Ureter (tissue), 1 donor: ENCODE measurements around the gene ABCD4. TPM values are rescaled to one million over a fixed set of nuclear protein-coding genes. Genes with fewer than 3 reads are reported as not detected.
"Not testable (repeated sequence)": the region's sequence is repeated elsewhere in the genome, so short reads cannot be mapped to it uniquely, and the experiment has no call there.

Experiments used
- DNase-seq: peaks from one replicate; pipeline ENCODE4 v3.0.0-alpha.2; 2020; ENCODE audit warnings: low spot score
- total RNA-seq: library from RNA; stranded (reverse); gene quantifications from one replicate; pipeline ENCODE4 v1.2.4, GENCODE V29; 2023
- donor health status: DM: yes; HTN: yes; CAD: no.

ABCD4 gene
- total RNA-seq, 1 donor from 2014 or later, result 65.3 TPM

- no peak for DNase-seq
These were observed 544 bp downstream of the ABCD4 start for GRCh38 chr14:74302152-74302628.

- no peak for DNase-seq
These were observed 1.1 kb downstream of the ABCD4 start for GRCh38 chr14:74301594-74302151.

- DNase-seq, result no peak
These were observed 3.6 kb downstream of the ABCD4 start for GRCh38 chr14:74299061-74299545.

GRCh38 chr14:74297986-74298385 lies 4.7 kb downstream of the ABCD4 start:
- DNase-seq, result no peak

- no peak for DNase-seq
These were observed 6.7 kb downstream of the ABCD4 start for GRCh38 chr14:74296037-74296467.

GRCh38 chr14:74293606-74294005 lies 9.1 kb downstream of the ABCD4 start:
- DNase-seq, result no peak

GRCh38 chr14:74292061-74292460 lies 10.7 kb downstream of the ABCD4 start:
- no peak for DNase-seq

- no peak for DNase-seq
These were observed 12.3 kb downstream of the ABCD4 start for GRCh38 chr14:74290415-74290814.

- DNase-seq, result no peak
These were observed 12.9 kb downstream of the ABCD4 start for GRCh38 chr14:74289801-74290200.

- DNase-seq, result no peak
These were observed 16.0 kb downstream of the ABCD4 start for GRCh38 chr14:74286736-74287135.

- DNase-seq, result no peak
These were observed 21.7 kb downstream of the ABCD4 start for GRCh38 chr14:74281069-74281468.

GRCh38 chr14:74278080-74278479 lies 24.7 kb downstream of the ABCD4 start:
- no peak for DNase-seq

GRCh38 chr14:74275241-74275841 lies 27.4 kb downstream of the ABCD4 start:
- peak; percentile 67 for DNase-seq

- no peak for DNase-seq
These were observed 31.4 kb downstream of the ABCD4 start for GRCh38 chr14:74271365-74271764.

- not testable (repeated sequence) for DNase-seq
These were observed 32.2 kb downstream of the ABCD4 start for GRCh38 chr14:74270382-74271177.

GRCh38 chr14:74267588-74267987 lies 35.1 kb downstream of the ABCD4 start:
- no peak for DNase-seq

- no peak for DNase-seq
These were observed 37.3 kb downstream of the ABCD4 start for GRCh38 chr14:74265301-74265965.

- DNase-seq, result no peak
These were observed 38.8 kb downstream of the ABCD4 start for GRCh38 chr14:74263921-74264320.

- DNase-seq, result no peak
These were observed 39.6 kb downstream of the ABCD4 start for GRCh38 chr14:74263181-74263580.

- DNase-seq, result no peak
These were observed 40.7 kb downstream of the ABCD4 start for GRCh38 chr14:74262076-74262475.

- DNase-seq, result no peak
These were observed 41.4 kb downstream of the ABCD4 start for GRCh38 chr14:74261288-74261687.
